Activated CD4-positive, alpha-beta T cell treated with anti-CD3 and anti-CD28 coated beads, Interleukin-2, amount 50 U/mL, for 1 hour (primary cell): ENCODE measurements around the gene USP10.
"Not testable (repeated sequence)": the region's sequence is repeated elsewhere in the genome, so short reads cannot be mapped to it uniquely, and the experiment has no call there.

Experiments used
- DNase-seq: peaks from one replicate; pipeline ENCODE4 v3.0.0-alpha.2; 2020

USP10 gene

DNA sequence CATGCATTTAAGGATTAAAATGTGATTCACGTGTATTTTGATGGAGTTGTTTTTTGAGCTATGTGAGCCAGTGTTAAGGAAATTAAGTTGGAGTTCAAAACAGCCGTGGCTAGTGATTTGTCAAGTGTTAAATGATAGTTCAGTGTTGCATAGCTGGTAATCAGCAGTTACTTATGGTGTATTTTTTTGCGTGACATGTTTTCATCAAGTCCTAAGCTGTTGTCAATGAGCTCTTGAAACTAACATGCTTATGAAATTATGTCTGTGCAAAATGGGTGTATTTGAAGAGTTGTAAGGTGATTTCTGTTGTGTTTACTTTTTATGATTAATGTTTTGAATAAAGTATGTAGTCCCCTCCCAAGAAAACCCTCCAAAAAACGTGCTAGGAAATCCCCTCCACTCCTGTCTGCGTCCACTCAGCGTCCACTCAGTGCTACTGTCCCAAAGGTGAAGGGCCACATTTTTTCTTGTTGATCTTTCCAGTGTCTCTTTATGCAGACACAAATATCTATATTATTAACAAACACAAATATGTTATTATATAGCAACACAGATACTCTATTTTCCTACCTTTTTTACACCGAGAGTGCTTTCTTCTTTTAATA, 30.0 kb downstream of the USP10 start:
- no peak for DNase-seq

DNA sequence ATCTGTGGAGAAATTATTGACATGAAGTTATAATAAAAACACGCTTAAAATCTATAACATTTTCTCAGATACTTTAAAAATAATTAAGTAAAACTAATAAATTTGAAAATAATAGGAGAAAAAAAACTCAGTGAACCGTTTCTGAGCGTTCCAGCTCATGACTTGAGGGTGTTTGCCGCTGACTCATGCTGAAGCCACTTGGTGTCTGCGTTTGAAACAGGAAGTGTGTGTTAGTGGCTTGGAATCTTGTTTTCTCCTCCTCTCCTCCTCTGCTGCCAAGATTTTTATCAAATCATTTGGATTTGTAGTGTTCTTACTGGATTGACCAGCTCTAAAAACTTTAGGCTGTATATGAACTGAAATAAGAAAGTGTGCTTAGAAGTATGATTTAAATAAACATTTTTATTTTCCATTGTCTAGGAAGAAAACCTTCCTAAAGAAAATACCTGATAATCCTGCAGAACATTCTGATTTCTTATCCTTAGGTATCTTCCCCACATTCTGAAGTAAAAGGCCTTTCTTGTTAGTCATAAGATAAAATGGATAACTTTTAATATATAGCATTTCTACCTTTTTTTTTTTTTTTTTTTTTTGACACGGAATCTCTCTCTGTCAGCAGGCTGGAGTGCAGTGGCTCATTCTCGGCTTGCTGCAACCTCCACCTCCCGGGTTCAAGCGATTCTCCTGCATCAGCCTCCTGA, 30.8 kb downstream of the USP10 start:
- no peak for DNase-seq

DNA sequence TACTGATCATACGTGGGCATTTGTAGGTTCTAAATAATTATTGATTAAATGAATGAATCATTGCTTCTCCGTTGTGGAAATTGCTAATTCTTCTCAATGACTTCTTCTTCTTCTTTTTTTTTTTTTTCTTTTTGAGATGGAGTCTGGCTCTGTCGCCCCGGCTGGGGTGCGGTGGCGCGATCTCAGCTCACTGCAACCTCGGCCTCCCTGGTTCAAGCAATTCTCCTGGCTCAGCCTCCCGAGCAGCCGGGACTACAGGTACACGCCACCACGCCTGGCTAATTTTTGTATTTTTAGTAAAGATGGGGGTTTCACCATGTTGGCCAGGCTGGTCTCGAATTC, 32.5 kb downstream of the USP10 start:
- not testable (repeated sequence) for DNase-seq

DNA sequence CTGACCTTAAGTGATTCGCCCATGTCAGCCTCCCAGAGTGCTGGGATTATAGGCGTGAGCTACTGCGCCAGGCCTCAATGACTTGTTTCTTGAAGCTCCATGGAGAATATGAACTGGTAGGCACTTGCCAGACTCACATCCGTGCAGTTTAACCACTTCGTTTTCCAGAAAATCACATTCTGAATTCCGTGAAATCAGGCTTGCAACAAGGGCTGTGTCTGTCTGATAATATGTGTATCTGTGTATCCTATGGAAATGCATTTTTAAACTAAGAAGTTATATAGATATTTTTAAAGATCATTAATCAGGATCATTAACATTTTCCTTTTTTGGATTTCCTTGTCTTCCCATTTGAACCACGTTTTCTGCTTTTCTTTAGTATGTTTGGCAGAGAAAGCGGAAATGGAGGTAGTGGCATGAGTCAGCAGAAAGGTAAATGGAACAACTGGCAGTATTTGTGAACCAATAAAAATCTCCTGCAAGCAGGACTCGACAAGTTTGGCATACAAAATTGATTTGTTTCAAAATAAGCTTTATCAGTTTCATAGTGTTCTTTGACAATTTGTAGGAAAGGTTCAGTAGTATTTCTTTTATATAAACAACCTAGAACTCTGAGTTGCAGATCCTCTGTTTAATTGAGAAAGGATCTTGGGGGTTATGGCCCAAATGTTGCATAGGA, 33.0 kb downstream of the USP10 start:
- no peak for DNase-seq

DNA sequence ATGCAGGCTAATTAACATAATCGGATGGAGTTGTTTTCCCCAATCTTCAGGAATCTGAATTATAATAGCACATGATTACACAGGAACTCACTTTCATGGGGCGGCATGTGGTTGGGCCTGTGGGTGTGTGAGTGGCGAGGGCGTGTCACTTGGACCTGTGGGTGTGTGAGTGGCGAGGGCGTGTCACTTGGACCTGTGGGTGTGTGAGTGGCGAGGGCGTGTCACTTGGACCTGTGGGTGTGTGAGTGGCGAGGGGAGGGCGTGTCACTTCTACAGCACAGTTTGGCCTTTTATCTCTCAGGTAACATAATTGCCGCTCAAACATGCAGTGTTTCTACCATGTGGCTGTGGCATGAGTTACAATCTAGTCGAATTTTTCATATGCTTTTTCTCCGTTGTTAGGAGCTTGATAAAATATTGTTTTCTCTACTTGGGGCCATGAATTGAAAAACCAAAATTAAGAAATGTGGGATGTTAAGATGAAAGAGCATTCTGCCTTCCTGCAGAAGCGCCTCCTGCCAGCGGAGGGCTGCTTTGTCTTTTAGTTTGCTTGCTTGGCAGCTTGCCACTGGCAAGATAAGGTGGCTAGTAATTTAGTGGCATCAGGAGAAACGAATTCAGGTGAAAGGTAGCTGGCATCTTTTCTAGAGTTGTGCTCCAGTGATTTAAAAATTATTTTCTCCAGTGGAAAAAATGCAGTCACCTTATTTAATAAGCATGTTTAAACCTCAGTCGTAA, 36.2 kb downstream of the USP10 start:
- DNase-seq: peak; percentile 27

DNA sequence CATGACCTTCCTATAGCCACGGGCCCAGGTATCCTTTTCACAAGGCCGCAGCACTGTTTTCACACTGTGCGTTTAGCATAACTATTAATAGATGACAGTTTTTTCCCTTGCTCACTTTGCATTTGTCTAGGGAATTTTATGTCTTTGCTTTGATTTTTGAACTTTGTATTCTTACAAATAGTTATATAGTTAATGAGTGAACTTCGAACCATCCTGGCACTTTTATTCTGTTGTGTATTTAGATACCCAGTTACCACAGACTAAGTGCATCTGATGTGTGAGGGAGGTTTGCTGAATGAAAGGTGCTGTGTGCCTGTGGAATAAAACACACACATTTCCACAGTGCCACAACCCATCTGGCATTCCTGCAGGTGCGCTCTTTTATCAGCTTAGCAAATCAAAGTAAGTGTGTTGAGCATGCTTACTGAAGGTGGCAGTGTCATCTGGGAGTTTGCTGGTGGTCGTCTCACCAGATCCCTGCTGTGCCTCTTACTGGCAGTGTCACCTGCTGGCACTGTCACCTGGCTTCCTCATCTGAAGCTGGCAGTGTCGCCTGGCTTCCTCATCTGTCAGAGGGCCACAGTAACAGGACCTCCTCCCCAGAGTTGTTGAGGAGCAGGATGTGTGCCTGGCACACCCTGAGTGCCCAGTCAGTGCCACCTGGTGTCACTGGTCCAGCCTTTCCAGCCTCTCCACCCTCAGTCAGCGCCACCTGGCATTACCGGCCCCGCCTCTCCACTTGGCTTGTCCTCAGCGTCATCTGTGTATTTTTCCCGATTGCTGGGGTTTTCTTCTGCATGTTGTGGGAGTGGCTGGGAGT, 37.6 kb downstream of the USP10 start:
- no peak for DNase-seq

DNA sequence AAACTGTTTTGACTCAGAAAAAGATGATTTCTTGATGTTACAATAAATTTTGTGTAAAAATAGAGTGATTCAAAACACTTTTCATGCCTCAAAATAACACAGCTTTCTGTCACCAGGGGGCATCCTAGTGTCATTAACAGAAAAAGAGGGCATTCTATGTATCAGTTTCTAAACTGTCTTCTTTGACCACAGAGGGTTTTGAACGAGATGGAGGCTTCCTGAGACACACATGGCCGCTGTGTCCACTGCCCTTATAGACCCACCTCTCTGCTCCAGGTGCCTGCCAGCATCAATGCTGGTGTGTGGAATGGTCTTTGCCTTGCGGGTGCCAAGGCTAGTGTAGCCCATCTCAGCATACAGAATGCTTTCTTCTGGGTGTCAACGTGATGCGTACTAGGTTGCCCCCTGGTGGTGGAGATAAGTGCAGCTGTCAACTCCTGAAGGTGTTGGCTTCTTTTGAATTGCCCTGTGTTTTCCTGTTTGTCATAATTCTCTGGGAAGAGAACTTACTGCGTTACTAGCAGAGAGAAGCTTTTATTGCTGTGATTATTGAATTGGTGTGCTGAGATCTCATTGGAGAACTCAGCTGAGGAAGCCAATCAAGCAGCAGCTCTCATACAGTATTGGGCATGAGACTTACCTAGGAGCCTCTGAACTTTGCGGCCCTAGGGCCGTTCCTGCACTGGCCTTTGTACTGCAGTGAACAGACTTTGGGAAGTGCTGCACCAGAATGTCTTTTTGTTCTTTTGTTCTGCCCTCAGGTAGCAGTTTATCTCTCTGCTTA, 38.6 kb downstream of the USP10 start:
- peak; percentile 72 for DNase-seq

DNA sequence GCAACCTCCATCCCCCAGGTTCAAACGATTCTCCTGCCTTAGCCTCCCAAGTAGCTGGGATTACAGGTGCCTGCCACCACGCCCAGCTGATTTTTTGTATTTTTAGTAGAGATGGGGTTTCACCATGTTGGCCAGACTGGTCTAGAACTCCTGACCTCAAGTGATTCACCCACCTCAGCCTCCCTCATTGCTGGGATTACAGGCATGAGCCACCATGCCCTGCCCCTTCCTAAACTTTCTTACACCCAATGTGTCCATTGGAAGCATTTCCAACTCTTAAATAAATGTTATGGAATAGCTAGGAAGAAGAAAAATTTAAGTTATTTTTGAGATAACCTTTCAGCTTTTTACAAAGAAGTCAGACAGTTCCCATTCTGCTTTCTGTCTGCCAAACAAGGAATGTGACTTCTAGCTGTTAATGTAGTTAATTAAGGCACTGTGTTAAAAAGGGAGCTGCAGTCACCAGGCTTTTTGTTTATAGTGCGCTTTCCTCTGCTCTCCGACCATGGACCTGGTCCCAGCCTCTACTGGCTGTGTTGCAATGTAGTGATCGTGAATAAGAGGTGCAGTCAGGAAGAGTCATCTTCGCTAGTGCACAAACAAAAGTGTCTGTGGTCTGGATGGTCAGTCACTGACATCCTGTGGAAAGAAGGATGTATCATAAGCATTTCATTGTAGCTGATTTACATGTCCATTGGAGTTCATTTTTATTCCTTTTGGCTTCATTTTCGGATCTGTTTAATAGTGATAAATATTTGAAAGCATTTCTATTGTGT, 39.7 kb downstream of the USP10 start:
- DNase-seq: no peak

DNA sequence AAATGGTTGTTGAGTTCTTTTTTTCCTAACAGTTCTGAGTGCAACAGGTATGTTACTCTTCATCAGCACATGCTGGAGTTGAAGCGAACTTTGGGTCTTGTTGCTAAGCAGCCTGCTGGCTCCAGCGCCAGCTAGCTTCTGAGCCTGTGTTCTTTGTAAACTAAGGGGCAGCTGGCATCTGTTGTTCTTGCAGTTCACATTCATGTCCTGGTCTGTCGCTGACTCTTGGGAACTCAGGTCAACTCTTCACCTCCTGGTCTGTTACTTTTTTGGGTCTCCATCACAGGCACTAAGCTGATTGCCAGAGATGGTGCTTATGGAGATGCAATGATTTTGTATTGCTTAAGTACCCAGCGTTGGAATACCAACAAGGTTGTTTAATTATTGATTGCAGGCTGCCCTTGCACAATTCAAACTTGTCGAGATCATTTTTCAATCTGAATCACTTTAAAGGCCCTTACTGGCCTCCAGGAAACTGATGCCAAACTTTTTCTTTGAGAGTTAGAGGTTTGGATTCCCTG, 40.9 kb downstream of the USP10 start:
- DNase-seq: no peak

DNA sequence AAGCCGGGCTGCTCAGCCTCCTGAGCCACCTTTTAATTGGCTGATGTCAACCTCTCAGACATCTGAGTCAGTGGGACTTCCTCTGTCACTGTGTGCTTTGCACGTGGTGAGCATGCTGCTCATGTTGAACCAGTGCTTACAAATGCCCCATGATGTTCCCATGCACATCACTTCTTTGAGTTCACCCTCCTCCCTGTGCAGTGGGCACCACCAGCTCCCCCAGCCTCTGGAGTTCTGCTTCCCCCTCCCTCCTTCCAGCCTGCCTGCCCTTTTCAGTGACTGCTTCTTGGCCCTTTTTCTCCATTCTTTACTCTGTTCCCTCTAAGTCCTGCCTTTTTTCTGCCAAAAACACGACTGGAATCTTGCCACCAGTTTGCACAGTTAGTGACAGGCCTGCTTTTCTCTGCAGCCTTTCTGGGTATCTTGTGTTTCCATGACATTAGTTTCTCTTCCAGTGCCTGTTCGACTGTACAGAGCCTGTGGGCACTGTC, 41.6 kb downstream of the USP10 start:
- DNase-seq: no peak

DNA sequence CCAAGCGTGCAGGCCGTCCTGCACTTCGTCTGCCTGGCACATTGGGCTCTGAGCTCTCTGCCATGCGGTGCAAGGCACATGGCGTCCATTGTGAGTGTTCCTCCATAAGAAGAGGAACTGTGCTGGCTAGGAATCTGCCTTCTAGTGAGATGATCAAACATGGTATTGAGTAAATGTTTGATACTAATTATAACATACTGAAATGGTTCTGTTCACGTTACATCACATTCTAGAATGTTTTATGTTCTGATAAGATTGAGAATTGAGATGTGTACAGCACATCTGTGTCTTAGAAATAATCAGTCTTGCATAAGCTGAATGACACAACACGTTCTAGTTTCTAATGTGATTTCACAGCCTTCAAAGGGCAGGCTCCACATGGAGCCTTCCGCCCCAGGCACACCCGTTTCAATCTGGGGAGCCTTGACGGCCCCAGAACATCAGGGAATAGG, 42.9 kb downstream of the USP10 start:
- DNase-seq: no peak

DNA sequence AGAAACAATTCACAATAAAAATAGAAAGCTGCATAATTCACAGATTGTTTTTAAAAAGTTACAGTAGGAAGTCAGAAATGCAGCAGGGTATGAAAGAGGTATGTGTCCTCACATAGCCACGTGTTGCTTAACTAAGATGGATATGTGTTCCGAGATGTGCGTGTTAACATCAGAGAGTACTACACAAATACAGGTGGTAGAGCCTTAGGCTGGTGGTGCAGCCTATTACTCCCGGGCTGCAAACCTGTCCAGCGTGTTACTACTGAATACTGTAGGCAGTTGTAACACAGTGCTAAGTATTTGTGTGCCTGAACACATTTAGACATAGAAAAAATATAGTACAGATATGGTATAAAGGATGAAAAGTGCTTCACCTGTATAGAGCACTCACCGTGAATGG, 46.4 kb downstream of the USP10 start:
- DNase-seq: no peak

DNA sequence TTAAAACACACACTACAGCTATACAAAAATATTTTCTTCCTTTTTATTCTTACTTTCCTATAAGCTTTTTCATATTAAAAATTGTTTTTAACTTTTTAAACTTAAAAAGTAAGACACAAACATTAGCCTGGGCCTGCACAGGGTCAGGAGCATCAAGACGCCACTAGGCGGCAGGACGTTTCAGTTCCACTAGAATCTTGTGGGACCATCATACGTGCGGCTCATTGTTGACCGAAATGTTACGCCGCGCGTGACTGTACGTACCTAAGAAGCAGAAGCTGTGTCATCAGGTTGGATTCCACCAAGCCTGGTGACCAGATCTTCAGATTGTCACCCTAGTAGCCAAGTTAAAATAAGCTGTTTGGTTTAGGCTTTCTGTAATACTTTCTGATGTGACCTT, 47.1 kb downstream of the USP10 start:
- no peak for DNase-seq

DNA sequence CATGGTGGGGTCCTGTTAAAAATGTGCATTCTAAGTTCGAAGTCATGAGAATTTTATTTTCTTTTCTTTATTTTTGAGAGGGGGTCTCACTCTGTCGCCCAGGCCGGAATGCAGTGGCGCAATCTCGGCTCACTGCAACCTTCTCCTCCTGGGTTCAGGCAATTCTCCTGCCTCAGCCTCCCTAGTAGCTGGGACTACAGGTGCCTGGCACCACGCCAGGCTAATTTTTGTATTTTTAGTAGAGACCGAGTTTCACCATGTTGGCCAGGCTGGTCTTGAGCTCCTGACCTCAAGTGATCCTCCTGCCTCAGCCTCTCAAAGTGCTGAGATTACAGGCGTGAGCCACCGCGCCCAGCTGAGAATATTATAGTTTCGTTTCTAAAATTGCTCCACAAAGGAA, 48.4 kb downstream of the USP10 start:
- DNase-seq: not testable (repeated sequence)

DNA sequence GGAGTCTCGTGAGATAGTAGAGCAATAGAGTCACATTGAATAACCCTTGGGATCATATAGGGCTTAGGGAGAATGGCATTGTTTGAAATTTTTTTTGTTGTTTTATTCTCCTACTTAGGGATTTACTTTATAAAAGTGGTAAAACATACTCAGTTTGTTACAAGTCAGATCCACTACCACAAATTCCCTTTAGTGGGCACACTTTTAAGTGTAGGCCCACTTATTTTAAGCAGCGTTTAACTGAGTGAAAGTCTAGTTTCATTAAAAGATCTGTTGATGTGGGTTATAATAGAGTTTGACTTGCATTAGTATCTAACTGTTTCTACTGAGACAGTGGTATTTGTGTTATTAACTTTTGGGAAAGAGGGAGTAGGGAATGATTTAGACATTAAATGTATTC, 49.3 kb downstream of the USP10 start:
- DNase-seq: no peak

DNA sequence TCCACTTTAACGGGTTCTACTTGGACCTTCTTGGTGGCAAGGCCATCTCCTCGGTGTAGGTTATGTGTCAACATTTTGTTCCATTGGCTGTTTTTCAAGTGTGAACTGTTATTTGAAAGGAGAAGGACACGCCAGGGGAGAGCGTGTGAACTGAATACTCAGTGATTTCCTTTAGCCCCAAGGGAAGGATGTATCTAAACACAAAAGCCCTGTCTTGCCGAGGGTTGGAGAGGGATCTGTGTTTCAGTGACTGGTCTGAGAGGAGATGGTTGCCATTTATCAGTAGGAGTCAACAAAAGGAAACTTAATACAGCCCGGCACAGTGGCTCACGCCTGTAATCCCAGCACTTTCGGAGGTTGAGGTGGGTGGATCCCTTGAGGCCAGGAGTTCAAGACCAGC, 50.0 kb downstream of the USP10 start:
- no peak for DNase-seq

DNA sequence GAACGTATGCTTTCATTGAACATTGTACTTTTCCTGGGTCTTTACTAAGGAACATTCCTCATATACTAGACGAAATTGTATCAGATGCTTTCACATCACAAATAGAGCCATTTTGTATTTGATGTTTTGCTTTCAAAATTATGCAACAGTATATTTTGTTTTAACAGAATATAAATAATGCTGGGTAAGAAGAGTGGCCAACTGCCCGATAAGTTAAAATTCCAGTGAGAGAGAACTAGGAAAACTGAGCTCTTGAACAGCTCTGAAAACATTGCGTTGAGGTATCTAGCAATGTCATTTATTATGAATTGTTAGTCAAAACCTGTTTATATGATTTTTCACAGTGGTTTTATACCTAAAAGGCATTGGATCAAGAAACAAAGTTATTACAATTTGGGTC, 50.8 kb downstream of the USP10 start:
- no peak for DNase-seq

DNA sequence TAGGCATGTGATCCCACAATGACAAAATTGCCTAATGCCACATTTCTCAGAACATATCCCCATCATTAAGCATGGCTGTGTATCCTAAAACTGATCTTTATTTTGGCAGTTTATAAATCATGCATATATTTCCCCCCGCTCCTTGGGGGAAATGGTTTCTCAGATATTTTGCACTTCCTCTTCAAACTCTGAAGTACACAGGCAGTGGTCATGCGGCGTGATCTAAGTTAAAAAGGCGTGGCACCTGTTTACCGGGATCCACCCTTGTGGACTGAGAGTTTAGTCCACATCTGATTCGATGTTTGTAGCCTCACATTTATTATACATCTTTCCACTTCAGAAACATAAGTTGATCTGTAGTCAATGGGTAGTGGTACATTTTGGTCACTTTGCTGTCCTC, 51.4 kb downstream of the USP10 start:
- DNase-seq: no peak

DNA sequence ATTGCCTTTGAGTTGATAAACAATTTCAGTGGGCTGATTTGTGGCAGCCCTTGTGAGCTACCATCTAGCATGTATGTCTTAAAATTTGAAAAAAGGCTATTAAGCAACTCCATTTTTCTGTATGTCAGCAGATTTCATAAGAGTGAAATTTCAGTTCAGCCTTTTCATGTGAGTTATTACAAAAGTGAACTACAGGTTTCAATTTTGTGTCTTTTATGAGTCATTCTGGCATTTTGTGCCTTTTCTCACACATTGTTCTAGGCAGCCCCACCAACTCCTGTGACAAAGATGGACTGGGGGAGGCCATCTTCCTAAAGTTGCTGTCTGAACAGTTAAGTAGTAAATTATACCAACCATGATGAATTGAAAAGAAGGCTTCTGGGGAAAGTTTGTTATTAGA, 52.1 kb downstream of the USP10 start:
- DNase-seq: no peak

DNA sequence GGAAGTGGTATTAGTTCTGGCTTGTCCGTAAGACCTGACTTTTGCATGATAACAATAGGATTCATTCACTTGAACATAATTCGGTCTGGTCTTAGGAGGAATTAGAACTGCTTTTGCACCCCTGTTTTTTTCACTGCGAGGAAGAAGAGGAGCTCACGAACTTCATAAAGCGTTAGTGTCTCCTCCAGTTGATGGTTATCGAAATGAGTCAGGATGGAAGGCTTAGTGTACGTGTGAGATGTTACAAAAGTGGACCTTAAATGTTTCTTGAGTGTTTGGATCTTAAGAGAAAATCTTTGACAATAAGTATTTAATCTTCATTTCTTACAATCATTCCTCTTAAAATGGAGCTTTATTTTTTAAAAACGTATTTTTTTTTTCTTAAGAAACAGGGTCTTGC, 52.8 kb downstream of the USP10 start:
- DNase-seq: no peak
